H9 (cell line): ENCODE results near the gene TMEM242. TPM values are rescaled to one million over a fixed set of nuclear protein-coding genes. Genes with fewer than 3 reads are reported as not detected.

Experiments
- DNase-seq: peaks from one replicate; pipeline ENCODE4 v3.0.0-alpha.2; 2017
- H2AFZ ChIP-seq: one replicate; pipeline ENCODE4 v1.6.1; 2013; ENCODE audit warnings: mild to moderate bottlenecking, low read length, control low read depth, moderate library complexity
- H2AK5ac ChIP-seq: 2 replicates; pipeline ENCODE4 v1.6.1; 2013; ENCODE audit warnings: low read length, control low read depth, mixed read lengths; ENCODE audit not compliant: insufficient read length
- H2BK120ac ChIP-seq: one replicate; pipeline ENCODE4 v1.6.1; 2013; ENCODE audit warnings: low read depth, mild to moderate bottlenecking, low read length, control low read depth, inconsistent platforms; ENCODE audit not compliant: poor library complexity, severe bottlenecking
- H2BK12ac ChIP-seq: 2 replicates; pipeline ENCODE4 v1.6.1; 2013; ENCODE audit warnings: low read length, control low read depth, mixed read lengths, low read depth; ENCODE audit not compliant: insufficient read length
- H2BK15ac ChIP-seq: 2 replicates; pipeline ENCODE4 v1.6.1; 2013; ENCODE audit warnings: low read depth, low read length, control low read depth
- H2BK20ac ChIP-seq: one replicate; pipeline ENCODE4 v1.6.1; 2013; ENCODE audit warnings: low read depth, mild to moderate bottlenecking, low read length, control low read depth, inconsistent platforms; ENCODE audit not compliant: poor library complexity, severe bottlenecking
- H2BK5ac ChIP-seq: 2 replicates; pipeline ENCODE4 v1.6.1; 2013; ENCODE audit warnings: low read length, control low read depth, mixed read lengths; ENCODE audit not compliant: insufficient read length
- H3K14ac ChIP-seq: 2 replicates; pipeline ENCODE4 v1.6.1; 2013; ENCODE audit warnings: low read length, control low read depth; ENCODE audit not compliant: insufficient read depth
- H3K18ac ChIP-seq: 2 replicates; pipeline ENCODE4 v1.6.1; 2013; ENCODE audit warnings: low read depth, mild to moderate bottlenecking, mixed read lengths, low read length, control low read depth; ENCODE audit not compliant: insufficient read length
- H3K23ac ChIP-seq: 2 replicates; pipeline ENCODE4 v1.6.1; 2013; ENCODE audit warnings: low read length, control low read depth, mixed read lengths, low read depth; ENCODE audit not compliant: insufficient read length
- H3K23me2 ChIP-seq: 2 replicates; pipeline ENCODE4 v1.6.1; 2013; ENCODE audit warnings: low read depth, mild to moderate bottlenecking, mixed read lengths, low read length, control low read depth; ENCODE audit not compliant: insufficient read length, poor library complexity, severe bottlenecking
- H3K27ac ChIP-seq: 2 replicates; pipeline ENCODE4 v1.5.1; 2013; ENCODE audit warnings: low read length, control low read depth, mixed read lengths, low read depth; ENCODE audit not compliant: insufficient read length
- H3K27me3 ChIP-seq: 2 replicates; pipeline ENCODE4 v1.6.1; 2013; ENCODE audit warnings: low read length, control low read depth, inconsistent platforms; ENCODE audit not compliant: insufficient read depth
- H3K4ac ChIP-seq: 2 replicates; pipeline ENCODE4 v1.6.1; 2013; ENCODE audit warnings: low read depth, mild to moderate bottlenecking, control low read depth, inconsistent platforms, low read length, moderate library complexity
- H3K4me1 ChIP-seq: 2 replicates; pipeline ENCODE4 v1.6.1; 2013; ENCODE audit warnings: low read length, control low read depth, inconsistent platforms; ENCODE audit not compliant: insufficient read depth
- H3K4me2 ChIP-seq: 2 replicates; pipeline ENCODE4 v1.6.1; 2013; ENCODE audit warnings: low read length, control low read depth, mixed read lengths; ENCODE audit not compliant: insufficient read length, insufficient read depth
- H3K56ac ChIP-seq: 2 replicates; pipeline ENCODE4 v1.6.1; 2013; ENCODE audit warnings: low read depth, mild to moderate bottlenecking, mixed read lengths, low read length, control low read depth; ENCODE audit not compliant: insufficient read length
- H3K79me1 ChIP-seq: 2 replicates; pipeline ENCODE4 v1.6.1; 2013; ENCODE audit warnings: low read depth, mild to moderate bottlenecking, moderate library complexity, low read length, control low read depth, inconsistent platforms; ENCODE audit not compliant: insufficient read depth, poor library complexity, severe bottlenecking
- H3K79me2 ChIP-seq: 2 replicates; pipeline ENCODE4 v1.6.1; 2013; ENCODE audit warnings: low read length, control low read depth, inconsistent platforms; ENCODE audit not compliant: insufficient read depth
- H3K9ac ChIP-seq: 2 replicates; pipeline ENCODE4 v1.6.1; 2013; ENCODE audit warnings: low read length, control low read depth, mixed read lengths; ENCODE audit not compliant: insufficient read length; ENCODE audit errors: extremely low read depth
- H3K9me3 ChIP-seq: one replicate; pipeline ENCODE4 v1.6.1; 2013; ENCODE audit warnings: low read depth, low read length, inconsistent platforms; ENCODE audit not compliant: control insufficient read depth
- H3T11ph ChIP-seq: one replicate; pipeline ENCODE4 v1.6.1; 2013; ENCODE audit warnings: mild to moderate bottlenecking, low read length, control low read depth, inconsistent platforms
- H4K20me1 ChIP-seq: one replicate; pipeline ENCODE4 v1.6.1; 2013; ENCODE audit not compliant: control insufficient read depth, insufficient read length, insufficient read depth
- H4K5ac ChIP-seq: 2 replicates; pipeline ENCODE4 v1.6.1; 2013; ENCODE audit warnings: low read depth, mild to moderate bottlenecking, mixed read lengths, low read length, control low read depth; ENCODE audit not compliant: insufficient read length
- H4K8ac ChIP-seq: replicated peaks from 2 replicates; pipeline ENCODE4 v1.6.1; 2013; ENCODE audit warnings: low read length, control low read depth, mixed read lengths, low read depth; ENCODE audit not compliant: insufficient read length
- H4K91ac ChIP-seq: 2 replicates; pipeline ENCODE4 v1.6.1; 2013; ENCODE audit warnings: low read depth, mild to moderate bottlenecking, moderate library complexity, mixed read lengths, low read length, control low read depth; ENCODE audit not compliant: insufficient read length
- H3K27ac Mint-ChIP-seq, 3 experiments: 2 replicates in 2 of 3; 3 replicates in 1 of 3; pipeline ENCODE4 v1.8.0; 2020 to 2021; ENCODE audit warnings: mixed read lengths in 3 of 3, mild to moderate bottlenecking in 1 of 3, moderate library complexity in 1 of 3
- H3K27me3 Mint-ChIP-seq: 2 replicates; pipeline ENCODE4 v1.8.0; 2021; ENCODE audit warnings: low read depth, mild to moderate bottlenecking, moderate library complexity, mixed read lengths
- H3K36me3 Mint-ChIP-seq, 3 experiments: 2 replicates in 2 of 3; 3 replicates in 1 of 3; pipeline ENCODE4 v1.8.0; 2020 to 2021; ENCODE audit warnings: low read depth in 3 of 3, mixed read lengths in 3 of 3; ENCODE audit not compliant: insufficient read depth in 1 of 3
- H3K4me1 Mint-ChIP-seq, 2 experiments: 2 replicates each; pipeline ENCODE4 v1.8.0; 2020; ENCODE audit warnings: mixed read lengths in 2 of 2
- H3K4me3 Mint-ChIP-seq, 2 experiments: 2 replicates in 1 of 2; 3 replicates in 1 of 2; pipeline ENCODE4 v1.8.0; 2020 to 2021; ENCODE audit warnings: mild to moderate bottlenecking in 2 of 2, mixed read lengths in 2 of 2, moderate library complexity in 1 of 2
- H3K9me3 Mint-ChIP-seq, 2 experiments: 2 replicates in 1 of 2; 3 replicates in 1 of 2; pipeline ENCODE4 v1.8.0; 2020; ENCODE audit warnings: mild to moderate bottlenecking in 2 of 2, mixed read lengths in 2 of 2, moderate library complexity in 1 of 2
- WGBS: extraction: QIAGEN DNeasy Blood & Tissue Kit; methylation state at CpG from one replicate; pipeline ENCODE4 v1.1.7; 2013; ENCODE audit warnings: missing lambda C conversion rate, low lambda C conversion rate, mixed read lengths; ENCODE audit not compliant: insufficient read length; ENCODE audit errors: extremely low coverage; 5-methylcytosine and 5-hydroxymethylcytosine counted together
- total RNA-seq: library from RNA; stranded (reverse); gene quantifications from 2 replicates; pipeline ENCODE4 v1.2.1, GENCODE V29; 2021
- TF ChIP-seq, protein P1 (sequence below): fragments of 200-600 bp; sonication (generic); conservative IDR thresholded peaks from 3 replicates; pipeline ENCODE4 v1.8.0; 2021; ENCODE audit warnings: antibody characterized with exemption, mild to moderate bottlenecking

The TMEM242 gene
- total RNA-seq, 1 experiment from 2014 or later: 10.5 TPM

DNA sequence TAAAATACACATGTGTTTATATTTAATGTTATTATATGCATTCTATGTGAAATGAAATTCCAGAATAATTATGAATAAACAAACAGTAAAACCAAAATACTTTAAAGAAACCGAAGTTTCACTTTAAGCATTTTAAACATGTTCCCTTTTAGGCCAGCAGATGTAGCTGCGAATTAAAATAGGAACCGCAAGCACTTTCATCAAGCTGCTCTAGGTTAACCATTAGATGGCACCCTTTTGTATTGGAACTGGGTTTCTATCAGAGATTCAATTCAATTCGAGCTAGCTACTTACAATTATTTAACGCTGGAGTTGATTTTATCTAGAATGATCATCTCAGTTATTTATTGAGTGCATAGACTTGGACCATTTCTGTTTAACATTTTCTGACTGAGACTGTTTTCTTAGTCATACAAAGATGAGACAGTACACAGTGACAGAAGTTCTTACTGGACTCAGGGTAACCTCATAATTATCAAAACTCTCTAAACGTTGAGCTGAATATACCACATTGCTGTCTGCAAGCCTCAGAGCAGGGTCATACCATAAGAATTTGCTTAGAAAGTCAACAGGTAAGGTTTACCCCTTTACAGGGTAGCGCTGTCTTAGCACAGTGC lies 8.5 kb downstream of the TMEM242 start:
- H3K23ac ChIP-seq: no peak overlapping the region
- no peak overlapping the region for H3T11ph ChIP-seq
- H3K4ac ChIP-seq: no peak overlapping the region
- Mint-ChIP-seq H3K9me3 (no peaks in the 10 kb centered on the region), H3K27ac (no peak overlapping the region), H3K36me3 (peaks cover 35 to 50% (median 49%) of the 10 kb centered on the region in 3 experiments; a peak in 6 of 7 replicates), H3K27me3 (no peaks in the 10 kb centered on the region), H3K4me1 (no peaks in the 10 kb centered on the region), H3K4me3 (no peak overlapping the region)
- H2BK12ac ChIP-seq: no peak overlapping the region
- H3K4me1 ChIP-seq: no peaks in the 10 kb centered on the region
- no peak overlapping the region for H2BK120ac ChIP-seq
- TF ChIP-seq, protein P1, sequence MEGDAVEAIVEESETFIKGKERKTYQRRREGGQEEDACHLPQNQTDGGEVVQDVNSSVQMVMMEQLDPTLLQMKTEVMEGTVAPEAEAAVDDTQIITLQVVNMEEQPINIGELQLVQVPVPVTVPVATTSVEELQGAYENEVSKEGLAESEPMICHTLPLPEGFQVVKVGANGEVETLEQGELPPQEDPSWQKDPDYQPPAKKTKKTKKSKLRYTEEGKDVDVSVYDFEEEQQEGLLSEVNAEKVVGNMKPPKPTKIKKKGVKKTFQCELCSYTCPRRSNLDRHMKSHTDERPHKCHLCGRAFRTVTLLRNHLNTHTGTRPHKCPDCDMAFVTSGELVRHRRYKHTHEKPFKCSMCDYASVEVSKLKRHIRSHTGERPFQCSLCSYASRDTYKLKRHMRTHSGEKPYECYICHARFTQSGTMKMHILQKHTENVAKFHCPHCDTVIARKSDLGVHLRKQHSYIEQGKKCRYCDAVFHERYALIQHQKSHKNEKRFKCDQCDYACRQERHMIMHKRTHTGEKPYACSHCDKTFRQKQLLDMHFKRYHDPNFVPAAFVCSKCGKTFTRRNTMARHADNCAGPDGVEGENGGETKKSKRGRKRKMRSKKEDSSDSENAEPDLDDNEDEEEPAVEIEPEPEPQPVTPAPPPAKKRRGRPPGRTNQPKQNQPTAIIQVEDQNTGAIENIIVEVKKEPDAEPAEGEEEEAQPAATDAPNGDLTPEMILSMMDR: peak; percentile 81
- DNase-seq: no peak
- H3K79me1 ChIP-seq: no peaks in the 10 kb centered on the region
- H3K79me2 ChIP-seq: no peaks in the 10 kb centered on the region
- H3K27me3 ChIP-seq: no peaks in the 10 kb centered on the region
- H2AFZ ChIP-seq: no peak overlapping the region
- H3K14ac ChIP-seq: no peak overlapping the region
- H2BK5ac ChIP-seq: no peak overlapping the region
- no peak overlapping the region for H3K27ac ChIP-seq
- no peak overlapping the region for H4K8ac ChIP-seq
- no CpG with 5 or more reads among the region's 7 CpGs for WGBS
- H2AK5ac ChIP-seq: no peak overlapping the region
- no peak overlapping the region for H3K4me2 ChIP-seq
- H2BK15ac ChIP-seq: no peak overlapping the region
- H3K23me2 ChIP-seq: no peaks in the 10 kb centered on the region
- no peak overlapping the region for H4K91ac ChIP-seq
- H3K9me3 ChIP-seq: no peaks in the 10 kb centered on the region
- no peaks in the 10 kb centered on the region for H4K20me1 ChIP-seq
- H3K18ac ChIP-seq: no peak overlapping the region
- no peak overlapping the region for H3K9ac ChIP-seq
- no peak overlapping the region for H3K56ac ChIP-seq
- H2BK20ac ChIP-seq: no peak overlapping the region
- H4K5ac ChIP-seq: no peak overlapping the region
